ENCODE results near the gene ACAP3.
A peak's percentile ranks its signal among the peaks of the same experiment; 100 is the strongest.

The ACAP3 gene

GRCh38 chr1:1299686-1300351, 7.9 kb downstream of the ACAP3 start:
- no peak for DNase-seq (ENCODE audit: low spot score)

DNA sequence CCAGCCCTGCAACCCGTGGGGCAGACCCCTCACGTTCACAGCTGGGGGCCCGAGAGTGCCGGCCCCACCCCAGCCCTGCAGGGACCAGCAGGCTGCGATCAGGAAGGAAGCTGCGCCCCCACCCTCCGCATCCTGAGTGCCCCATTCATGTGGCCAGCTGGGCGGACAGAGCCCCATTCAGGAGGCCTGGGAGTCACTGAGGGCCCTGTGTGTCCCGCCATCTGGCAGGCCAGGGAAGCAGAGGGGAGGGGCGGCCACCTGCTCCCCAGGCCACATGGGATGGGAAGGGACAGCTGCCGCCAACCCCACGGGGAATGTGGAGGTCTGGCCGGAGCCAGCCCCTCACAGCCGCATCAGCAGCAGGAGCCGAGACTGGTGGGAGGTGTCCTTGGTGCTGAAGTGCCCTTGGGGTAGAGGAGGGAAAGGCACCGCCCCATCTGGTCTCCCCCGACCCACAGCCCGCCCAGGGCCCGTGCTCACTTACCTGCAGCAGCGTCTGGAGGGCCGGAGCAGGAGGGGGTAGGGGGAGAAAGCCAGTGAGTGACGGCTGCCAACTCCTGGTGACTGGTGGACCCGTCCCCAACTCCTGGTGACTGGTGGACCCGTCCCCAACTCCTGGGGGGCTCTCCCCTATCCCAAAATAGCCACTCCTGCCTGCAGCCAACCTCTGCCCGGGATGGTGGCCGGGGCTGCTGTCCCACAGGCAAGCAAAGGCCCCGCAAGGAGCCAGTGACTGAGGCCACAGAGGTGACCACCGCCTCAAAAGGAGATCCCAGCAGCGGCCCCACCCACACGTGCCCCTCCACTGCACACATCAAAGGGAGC, 8.7 kb downstream of the ACAP3 start:
- peak; percentile 73 for DNase-seq (ENCODE audit: low spot score)

- DNase-seq (ENCODE audit: low spot score): no peak
Measured at GRCh38 chr1:1297802-1298424, 9.8 kb downstream of the ACAP3 start.

GRCh38 chr1:1296070-1297061, 11.4 kb downstream of the ACAP3 start:
- DNase-seq (ENCODE audit: low spot score): no peak

- no peak for DNase-seq (ENCODE audit: low spot score)
Measured at GRCh38 chr1:1295154-1295923, 12.4 kb downstream of the ACAP3 start.

GRCh38 chr1:1294250-1294890, 13.4 kb downstream of the ACAP3 start:
- DNase-seq (ENCODE audit: low spot score): no peak

DNA sequence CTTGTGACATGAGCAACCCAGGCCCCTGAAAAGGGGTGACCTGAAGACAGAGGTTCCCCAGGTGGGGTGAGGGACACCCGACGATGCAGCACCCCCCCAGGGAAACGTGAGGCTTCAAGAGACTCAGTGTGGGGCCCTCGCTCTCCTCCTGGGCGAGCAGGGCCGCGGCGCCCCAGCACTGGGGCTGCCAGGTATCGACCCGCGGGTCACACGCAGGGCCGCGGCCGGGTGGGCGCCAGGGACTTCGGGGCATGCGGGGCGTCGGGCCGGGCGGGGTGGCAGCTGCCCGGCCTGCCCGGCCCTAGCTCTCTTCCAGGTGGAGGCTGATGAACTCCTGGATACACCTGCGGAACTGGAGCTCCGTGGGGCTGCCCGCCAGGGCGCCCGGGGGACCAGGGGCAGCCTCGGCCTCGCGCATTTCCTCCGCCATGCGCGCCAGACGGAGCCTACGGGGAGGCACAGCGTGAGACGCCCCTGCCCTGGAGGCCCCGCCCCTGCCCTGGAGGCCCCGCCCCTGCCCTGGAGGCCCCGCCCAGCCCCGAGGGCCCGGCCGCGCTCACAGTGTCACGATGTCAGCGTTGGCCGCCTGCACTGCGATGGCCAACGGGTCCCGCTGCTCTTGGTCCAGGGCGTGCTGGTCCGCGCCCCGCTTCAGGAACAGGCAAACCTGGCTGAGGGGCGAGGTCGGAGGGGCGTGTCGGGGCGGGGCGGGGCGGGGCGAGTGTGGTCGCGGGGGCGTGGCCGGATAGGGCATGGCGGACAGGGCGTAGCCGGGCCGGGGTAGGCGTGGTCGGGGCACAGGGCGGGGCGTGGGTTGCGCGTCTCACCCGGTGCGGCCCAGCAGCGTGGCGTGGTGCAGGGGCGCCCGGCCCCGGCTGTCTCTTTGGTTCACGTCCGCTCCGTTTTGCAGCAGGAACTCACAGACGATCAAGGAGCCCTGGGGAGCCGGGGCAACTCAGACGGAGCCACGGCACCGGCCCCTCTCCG, 14.2 kb downstream of the ACAP3 start:
- no peak for DNase-seq (ENCODE audit: low spot score)

- DNase-seq (ENCODE audit: low spot score): no peak
Measured at GRCh38 chr1:1292851-1293250, 14.9 kb downstream of the ACAP3 start.

DNA sequence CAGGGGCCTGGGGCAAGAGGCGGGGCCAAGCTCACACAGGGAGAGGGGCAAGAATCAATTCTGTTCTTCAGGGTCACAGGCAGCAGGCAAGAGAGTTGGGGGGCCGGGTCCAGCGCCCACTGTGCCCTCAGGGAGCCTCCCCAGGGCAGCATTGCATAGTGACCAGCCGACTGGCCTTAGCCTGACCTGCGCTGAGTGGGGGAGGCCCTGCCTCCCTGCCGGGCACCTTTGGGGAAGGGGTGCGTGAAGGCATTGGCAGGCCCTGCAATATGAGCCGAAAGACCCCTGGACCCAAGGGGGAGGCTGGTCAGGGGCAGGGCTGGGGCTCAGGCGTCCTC, 15.3 kb downstream of the ACAP3 start:
- DNase-seq (ENCODE audit: low spot score): no peak

- peak; percentile 83 for DNase-seq (ENCODE audit: low spot score)
Measured at GRCh38 chr1:1291548-1292441, 15.9 kb downstream of the ACAP3 start.

DNA sequence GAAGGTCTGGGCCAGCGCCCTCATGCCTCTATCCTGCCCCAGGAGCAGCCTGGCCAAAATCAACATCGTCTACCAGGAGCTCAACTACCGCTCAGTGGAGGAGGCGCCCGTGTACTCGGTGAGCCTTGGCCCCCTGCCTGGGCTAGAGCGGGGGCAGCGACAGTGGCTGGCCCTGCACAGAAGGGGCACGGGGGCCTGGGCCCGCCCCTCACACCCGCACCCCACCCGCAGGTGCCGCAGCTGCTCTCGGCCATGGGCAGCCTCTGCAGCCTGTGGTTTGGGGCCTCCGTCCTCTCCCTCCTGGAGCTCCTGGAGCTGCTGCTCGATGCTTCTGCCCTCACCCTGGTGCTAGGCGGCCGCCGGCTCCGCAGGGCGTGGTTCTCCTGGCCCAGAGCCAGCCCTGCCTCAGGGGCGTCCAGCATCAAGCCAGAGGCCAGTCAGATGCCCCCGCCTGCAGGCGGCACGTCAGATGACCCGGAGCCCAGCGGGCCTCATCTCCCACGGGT, 16.7 kb downstream of the ACAP3 start:
- no peak for DNase-seq (ENCODE audit: low spot score)

DNA sequence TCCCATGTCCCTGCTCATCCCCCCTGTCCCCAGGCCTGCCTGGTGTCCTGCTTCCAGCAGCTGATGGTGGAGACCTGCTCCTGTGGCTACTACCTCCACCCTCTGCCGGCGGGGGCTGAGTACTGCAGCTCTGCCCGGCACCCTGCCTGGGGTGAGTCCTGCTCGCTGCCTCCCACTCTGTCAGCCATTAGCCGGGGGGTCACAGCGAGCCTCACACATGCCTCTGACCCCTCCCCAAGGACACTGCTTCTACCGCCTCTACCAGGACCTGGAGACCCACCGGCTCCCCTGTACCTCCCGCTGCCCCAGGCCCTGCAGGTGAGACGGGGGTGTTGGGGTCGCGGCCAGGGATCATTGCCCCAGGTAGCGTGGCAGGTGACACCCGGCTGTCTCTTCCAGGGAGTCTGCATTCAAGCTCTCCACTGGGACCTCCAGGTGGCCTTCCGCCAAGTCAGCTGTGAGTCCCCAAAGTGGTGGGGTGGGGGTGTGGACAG, 17.4 kb downstream of the ACAP3 start:
- DNase-seq (ENCODE audit: low spot score): peak; percentile 86

DNA sequence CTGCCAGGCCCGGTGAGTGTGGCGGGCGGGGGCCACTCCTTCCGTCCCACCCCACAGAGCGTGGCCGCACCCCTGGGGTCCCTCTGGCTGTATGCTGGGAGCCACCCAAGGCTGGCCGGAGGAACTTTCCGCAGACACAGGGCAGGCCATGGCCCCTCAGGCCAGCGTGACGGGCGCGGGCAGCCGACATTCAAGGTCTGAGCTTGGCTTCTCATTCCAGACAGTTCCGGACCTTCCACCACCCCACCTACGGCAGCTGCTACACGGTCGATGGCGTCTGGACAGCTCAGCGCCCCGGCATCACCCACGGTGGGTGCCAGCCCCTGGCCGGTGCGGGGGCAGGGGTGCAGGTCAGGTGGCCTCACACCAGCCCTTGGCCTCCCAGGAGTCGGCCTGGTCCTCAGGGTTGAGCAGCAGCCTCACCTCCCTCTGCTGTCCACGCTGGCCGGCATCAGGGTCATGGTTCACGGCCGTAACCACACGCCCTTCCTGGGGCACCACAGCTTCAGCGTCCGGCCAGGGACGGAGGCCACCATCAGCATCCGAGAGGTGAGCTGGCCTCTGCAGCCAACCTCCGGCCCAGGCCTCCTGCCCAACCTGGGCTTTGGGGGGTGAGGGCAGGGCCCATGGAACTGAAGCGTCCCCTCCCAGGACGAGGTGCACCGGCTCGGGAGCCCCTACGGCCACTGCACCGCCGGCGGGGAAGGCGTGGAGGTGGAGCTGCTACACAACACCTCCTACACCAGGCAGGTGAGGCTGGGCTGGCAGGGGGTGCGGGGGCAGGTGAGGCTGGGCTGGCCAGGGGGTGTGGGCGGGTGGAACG, 20.2 kb downstream of the ACAP3 start:
- no peak for DNase-seq (ENCODE audit: low spot score)

DNA sequence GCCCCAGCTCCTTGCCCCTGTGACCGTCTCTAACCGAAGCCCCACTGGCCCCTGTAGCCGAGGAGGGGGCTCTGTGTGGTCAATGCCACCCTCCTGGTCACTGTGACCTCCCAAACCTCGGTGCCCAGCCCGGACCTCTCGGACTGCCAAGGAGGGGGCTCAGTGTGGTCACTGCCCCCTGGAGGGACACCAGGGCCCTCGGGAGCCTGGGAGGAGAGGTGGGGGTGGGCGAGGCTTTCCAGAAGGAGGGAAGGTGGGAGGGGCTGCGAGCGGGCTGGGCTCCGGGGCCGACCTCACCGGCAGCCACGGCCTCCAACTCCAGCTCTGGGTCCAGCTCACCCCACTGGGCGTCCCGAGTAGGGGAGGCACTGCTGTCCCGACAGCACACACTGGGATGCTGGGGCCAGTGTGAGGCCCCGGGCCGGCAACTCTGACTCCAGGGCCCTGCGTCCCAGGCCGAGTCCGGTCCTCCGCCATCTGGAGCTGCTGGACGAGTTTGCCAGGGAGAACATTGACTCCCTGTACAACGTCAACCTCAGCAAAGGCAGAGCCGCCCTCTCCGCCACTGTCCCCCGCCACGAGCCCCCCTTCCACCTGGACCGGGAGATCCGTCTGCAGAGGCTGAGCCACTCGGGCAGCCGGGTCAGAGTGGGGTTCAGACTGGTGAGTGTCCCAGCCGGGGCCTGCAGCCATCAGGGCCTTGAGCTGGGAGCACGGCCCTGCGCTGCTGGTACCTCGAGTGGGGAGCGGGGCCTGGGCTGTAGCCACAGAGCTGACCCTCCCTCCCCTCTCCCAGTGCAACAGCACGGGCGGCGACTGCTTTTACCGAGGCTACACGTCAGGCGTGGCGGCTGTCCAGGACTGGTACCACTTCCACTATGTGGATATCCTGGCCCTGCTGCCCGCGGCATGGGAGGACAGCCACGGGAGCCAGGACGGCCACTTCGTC, 21.1 kb downstream of the ACAP3 start:
- no peak for DNase-seq (ENCODE audit: low spot score)

- no peak for DNase-seq (ENCODE audit: low spot score)
Measured at GRCh38 chr1:1285611-1286311, 22.0 kb downstream of the ACAP3 start.

Measured in D341Med (cell line).